NT2/D1 (cell line): ENCODE measurements around the gene KIF20B.

Experiments used
- DNase-seq: peaks from one replicate; pipeline ENCODE4 v3.0.0-alpha.2; 2011; ENCODE audit warnings: low read depth, low spot score
- H3K27me3 ChIP-seq: 2 replicates; pipeline ENCODE4 v1.6.0; 2011; ENCODE audit warnings: mild to moderate bottlenecking; ENCODE audit not compliant: insufficient read length, insufficient read depth
- H3K36me3 ChIP-seq: 2 replicates; pipeline ENCODE4 v1.6.1; 2011; ENCODE audit warnings: mild to moderate bottlenecking, low read length, mixed read lengths; ENCODE audit not compliant: insufficient read depth, insufficient read length
- H3K4me1 ChIP-seq: 2 replicates; pipeline ENCODE4 v1.5.1; 2011; ENCODE audit not compliant: insufficient read depth, insufficient read length
- H3K4me3 ChIP-seq: 2 replicates; pipeline ENCODE4 v1.5.1; 2011; ENCODE audit warnings: low read depth; ENCODE audit not compliant: insufficient read length
- H3K9ac ChIP-seq: 2 replicates; pipeline ENCODE4 v1.6.0; 2011; ENCODE audit warnings: low read depth; ENCODE audit not compliant: insufficient read length
- H3K9me3 ChIP-seq: 2 replicates; pipeline ENCODE4 v1.5.1; 2011; ENCODE audit warnings: mild to moderate bottlenecking, low read length; ENCODE audit not compliant: insufficient read depth
- SUZ12 ChIP-seq: IDR thresholded peaks from 2 replicates; pipeline ENCODE4 v1.6.1; 2011; ENCODE audit not compliant: insufficient read length, insufficient read depth; ENCODE audit errors: extremely low read depth
- YY1 ChIP-seq: IDR thresholded peaks from 2 replicates; pipeline ENCODE4 v1.6.1; 2011; ENCODE audit not compliant: insufficient read length, insufficient read depth
- ZNF274 ChIP-seq: IDR thresholded peaks from 2 replicates; pipeline ENCODE4 v1.6.1; 2011; ENCODE audit warnings: mild to moderate bottlenecking, low read depth, low read length

Gene KIF20B

DNA sequence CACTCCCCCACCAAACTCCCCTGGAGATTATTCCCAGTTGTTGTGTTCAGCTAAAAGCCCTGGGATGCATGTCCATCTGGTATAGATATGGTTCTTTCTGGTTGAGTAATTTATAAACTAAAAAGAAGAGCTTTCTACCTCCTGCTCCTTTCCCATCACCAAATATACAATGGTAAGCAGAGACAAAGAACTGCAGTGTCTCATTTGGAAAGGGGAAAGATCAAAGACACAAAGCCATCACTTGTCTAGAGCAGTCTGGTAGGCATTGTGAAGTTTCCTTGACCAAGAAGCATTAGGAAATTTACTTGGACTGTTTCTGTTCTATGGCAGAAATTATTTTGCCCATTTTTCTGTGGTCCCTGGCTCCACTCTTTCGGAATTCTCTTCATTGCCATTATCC is 31.4 kb upstream of the KIF20B start:
- no peak overlapping the region for H3K9ac ChIP-seq
- TF ChIP-seq ZNF274, result no peak
- TF ChIP-seq YY1, result no peak
- TF ChIP-seq SUZ12, result no peak
- no peak for DNase-seq

DNA sequence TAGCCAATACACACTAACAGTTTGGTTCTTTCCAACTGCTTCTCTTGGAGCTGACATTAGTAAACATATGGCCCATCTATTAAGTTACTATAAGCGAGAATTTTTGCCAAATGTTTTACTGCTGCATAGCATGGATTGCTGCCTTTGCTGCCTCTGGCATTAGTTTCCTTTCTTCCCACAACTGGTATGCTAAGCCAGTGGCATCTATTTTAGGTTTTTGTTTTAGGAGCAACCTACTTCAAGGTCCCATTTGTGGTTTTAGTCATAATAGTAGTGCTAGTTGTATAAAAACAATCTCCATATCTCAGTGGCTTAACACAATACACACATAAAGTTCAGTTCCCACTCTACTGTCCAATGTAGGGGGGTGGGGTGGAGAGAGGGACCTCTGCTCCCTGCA is 30.5 kb upstream of the KIF20B start:
- no peaks in the 10 kb centered on the region for H3K4me1 ChIP-seq
- H3K9me3 ChIP-seq, result no peaks in the 10 kb centered on the region
- no peaks in the 10 kb centered on the region for H3K36me3 ChIP-seq
- H3K4me3 ChIP-seq, result no peak overlapping the region
- no peak for DNase-seq
- no peak overlapping the region for H3K9ac ChIP-seq
- TF ChIP-seq ZNF274, result no peak
- no peak for TF ChIP-seq SUZ12
- H3K27me3 ChIP-seq, result no peaks in the 10 kb centered on the region

More for the DNA sequence above, 31.4 kb upstream of the KIF20B start:
- H3K4me1 ChIP-seq, result no peaks in the 10 kb centered on the region
- no peaks in the 10 kb centered on the region for H3K36me3 ChIP-seq
- H3K9me3 ChIP-seq, result no peaks in the 10 kb centered on the region
- H3K4me3 ChIP-seq, result no peak overlapping the region
- no peaks in the 10 kb centered on the region for H3K27me3 ChIP-seq

DNA sequence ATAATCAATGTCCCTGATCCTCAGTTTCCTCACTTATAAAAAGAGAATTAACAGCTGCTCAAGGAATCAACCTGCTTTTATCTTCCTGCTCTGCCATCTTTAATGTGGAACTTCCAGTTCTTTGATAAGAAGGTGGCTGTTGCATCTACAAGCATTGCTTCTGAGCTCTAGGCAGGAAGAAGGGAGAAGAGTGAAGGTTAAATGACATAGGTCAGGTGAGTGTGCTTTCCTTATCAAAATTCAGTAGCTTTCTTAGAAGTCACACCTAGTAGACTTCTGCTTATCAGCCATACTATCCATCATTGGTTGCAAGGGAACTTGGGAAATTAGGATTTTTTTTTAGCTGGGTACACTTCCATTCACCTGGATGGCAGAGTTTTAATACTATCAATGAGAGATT is 24.0 kb upstream of the KIF20B start:
- no peaks in the 10 kb centered on the region for H3K27me3 ChIP-seq
- H3K9ac ChIP-seq, result no peak overlapping the region
- H3K4me1 ChIP-seq, result no peaks in the 10 kb centered on the region
- DNase-seq, result no peak
- H3K36me3 ChIP-seq, result no peaks in the 10 kb centered on the region
- TF ChIP-seq SUZ12 (no peak), YY1 (no peak), ZNF274 (no peak)
- no peaks in the 10 kb centered on the region for H3K9me3 ChIP-seq
- H3K4me3 ChIP-seq, result no peak overlapping the region

DNA sequence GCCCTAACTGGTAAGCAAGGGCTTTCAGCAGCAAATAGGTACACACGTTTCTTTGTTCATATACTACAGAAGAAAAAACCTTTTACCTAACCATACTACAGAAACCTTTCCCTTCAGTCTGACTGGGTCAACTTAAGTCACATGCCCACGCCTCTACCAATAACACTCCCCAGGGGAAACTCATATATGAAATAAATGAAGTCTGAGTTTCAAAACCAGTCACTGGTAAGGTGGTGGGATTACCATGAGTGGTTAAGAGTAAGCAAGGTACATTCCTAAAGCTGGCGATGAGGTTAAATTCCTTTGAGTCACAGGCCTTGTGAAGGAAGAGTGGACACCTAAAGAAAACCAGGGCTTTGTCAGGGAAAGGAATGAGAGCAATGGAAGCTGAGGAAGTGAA is 21.4 kb upstream of the KIF20B start:
- TF ChIP-seq YY1 (no peak), ZNF274 (no peak), SUZ12 (no peak)
- no peak overlapping the region for H3K9ac ChIP-seq
- no peak for DNase-seq
- H3K36me3 ChIP-seq, result no peaks in the 10 kb centered on the region
- no peaks in the 10 kb centered on the region for H3K4me1 ChIP-seq
- no peak overlapping the region for H3K4me3 ChIP-seq
- no peaks in the 10 kb centered on the region for H3K27me3 ChIP-seq
- no peaks in the 10 kb centered on the region for H3K9me3 ChIP-seq

DNA sequence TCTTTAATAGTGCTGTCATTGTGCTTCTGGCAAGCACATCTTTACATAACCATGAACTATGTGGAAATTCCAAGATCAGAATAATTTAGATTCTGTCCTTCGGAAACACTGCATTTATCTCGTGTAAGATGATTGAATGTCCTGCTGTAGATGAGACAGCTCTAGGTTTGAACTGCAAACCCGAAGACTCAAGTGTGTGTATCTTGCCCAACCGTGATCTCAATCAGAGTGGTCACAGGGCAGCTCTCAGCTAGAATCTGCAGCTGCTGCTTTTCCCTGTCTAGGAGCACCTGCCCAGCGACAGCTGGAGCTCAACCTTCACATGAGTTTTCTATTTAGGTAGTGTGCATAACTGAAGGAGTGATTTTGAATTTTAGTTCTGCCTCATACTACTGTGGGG is 17.5 kb upstream of the KIF20B start:
- Histone ChIP-seq H3K27me3 (no peaks in the 10 kb centered on the region), H3K9me3 (no peaks in the 10 kb centered on the region), H3K36me3 (no peaks in the 10 kb centered on the region), H3K4me3 (no peak overlapping the region), H3K9ac (no peak overlapping the region), H3K4me1 (no peaks in the 10 kb centered on the region)
- TF ChIP-seq YY1 (no peak), SUZ12 (no peak), ZNF274 (no peak)
- no peak for DNase-seq

DNA sequence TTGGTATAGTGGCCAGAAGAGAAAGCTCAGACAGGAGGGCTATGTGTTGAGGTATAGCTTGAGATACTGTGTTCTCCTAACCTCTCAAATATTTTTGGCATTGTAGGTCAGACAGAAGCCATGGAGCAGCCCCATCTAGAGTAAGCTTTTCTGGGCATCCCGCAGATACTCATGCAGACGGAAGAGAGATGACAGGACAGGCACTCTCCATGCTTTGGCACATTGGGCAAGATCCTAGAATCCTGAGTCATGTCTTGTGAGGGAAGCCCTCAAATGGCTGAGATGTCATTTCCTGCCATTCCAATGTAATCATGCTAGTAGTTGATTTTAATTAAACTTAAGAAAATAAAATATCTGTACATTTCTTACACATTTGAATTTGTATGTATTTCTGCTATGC is 16.8 kb upstream of the KIF20B start:
- no peak for DNase-seq
- Histone ChIP-seq H3K36me3 (no peaks in the 10 kb centered on the region), H3K27me3 (no peaks in the 10 kb centered on the region), H3K4me3 (no peak overlapping the region), H3K9me3 (no peaks in the 10 kb centered on the region), H3K9ac (no peak overlapping the region), H3K4me1 (no peaks in the 10 kb centered on the region)
- TF ChIP-seq YY1 (no peak), ZNF274 (no peak), SUZ12 (no peak)

DNA sequence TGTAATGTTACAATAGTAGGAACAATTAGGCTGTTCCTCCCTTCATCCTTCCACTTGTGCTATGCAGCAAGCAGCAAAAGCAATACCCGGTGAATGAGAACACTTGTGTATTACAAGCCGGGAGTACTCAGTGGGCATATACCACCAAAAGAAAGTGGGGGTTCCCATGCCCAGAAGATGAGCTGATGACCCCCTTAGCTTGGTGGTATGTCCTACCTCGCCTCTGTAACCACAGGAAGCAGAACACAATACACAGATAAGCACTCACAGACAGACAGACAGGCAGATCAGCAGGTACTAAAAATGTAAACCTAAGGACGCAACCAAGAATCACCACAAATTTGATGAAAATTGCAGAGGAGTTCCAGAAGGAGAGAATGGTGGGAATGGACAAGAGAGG is 15.5 kb upstream of the KIF20B start:
- Histone ChIP-seq H3K9me3 (no peaks in the 10 kb centered on the region), H3K27me3 (no peaks in the 10 kb centered on the region), H3K36me3 (no peaks in the 10 kb centered on the region), H3K4me1 (no peaks in the 10 kb centered on the region), H3K4me3 (no peak overlapping the region), H3K9ac (no peak overlapping the region)
- TF ChIP-seq YY1 (no peak), SUZ12 (no peak), ZNF274 (no peak)
- DNase-seq, result no peak

DNA sequence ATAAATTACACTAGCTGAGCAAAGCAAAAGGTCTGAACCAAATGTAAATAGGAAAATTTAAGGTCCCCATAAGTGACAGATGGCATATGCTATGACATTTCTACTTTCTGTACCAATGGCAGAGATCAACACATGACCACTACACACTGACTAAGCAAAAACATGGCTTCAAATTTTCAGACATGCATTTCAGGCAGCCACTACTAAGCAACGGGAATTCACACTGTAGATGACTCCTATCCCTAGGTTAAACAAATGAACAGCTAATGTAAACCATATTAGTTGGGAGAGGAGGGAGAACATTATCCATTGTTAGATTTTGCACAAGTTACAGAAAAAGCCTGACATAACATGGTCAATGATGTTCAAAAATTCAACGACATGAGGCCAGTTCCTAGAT is 11.4 kb upstream of the KIF20B start:
- H3K4me3 ChIP-seq, result no peak overlapping the region
- no peak for DNase-seq
- H3K27me3 ChIP-seq, result no peaks in the 10 kb centered on the region
- H3K36me3 ChIP-seq, result no peaks in the 10 kb centered on the region
- no peaks in the 10 kb centered on the region for H3K4me1 ChIP-seq
- H3K9ac ChIP-seq, result no peak overlapping the region
- TF ChIP-seq YY1 (no peak), SUZ12 (no peak), ZNF274 (no peak)
- H3K9me3 ChIP-seq, result no peaks in the 10 kb centered on the region
